Cardiac septum (tissue), 1 donor: Measurements from ENCODE around the gene PLEK. TPM values are rescaled to one million over a fixed set of nuclear protein-coding genes. Genes with fewer than 3 reads are reported as not detected.

Experiments used
- DNase-seq: peaks from one replicate; pipeline ENCODE4 v3.0.0-alpha.2; 2020; ENCODE audit warnings: low spot score
- intact Hi-C: fragments of 100-400 bp; cut with DNase I; formaldehyde crosslinking; loops from one replicate; pipeline ENCODE4 v1.14.0; 2022
- long read RNA-seq: library from polyadenylated mRNA; unstranded; transcript quantifications from one replicate; pipeline ENCODE4 v2.0.0, GENCODE V29; 2021
- total RNA-seq: library from RNA; stranded (reverse); fragmentation: NEBNext Ultra II Directional; extraction: Animal tissue kit (Norgen Biotek cat#: 25700); gene quantifications from one replicate; pipeline ENCODE4 v1.2.1, GENCODE V29; 2021
- donor health status: DM: no; HTN: no; CAD: no.

The PLEK gene, protein sequence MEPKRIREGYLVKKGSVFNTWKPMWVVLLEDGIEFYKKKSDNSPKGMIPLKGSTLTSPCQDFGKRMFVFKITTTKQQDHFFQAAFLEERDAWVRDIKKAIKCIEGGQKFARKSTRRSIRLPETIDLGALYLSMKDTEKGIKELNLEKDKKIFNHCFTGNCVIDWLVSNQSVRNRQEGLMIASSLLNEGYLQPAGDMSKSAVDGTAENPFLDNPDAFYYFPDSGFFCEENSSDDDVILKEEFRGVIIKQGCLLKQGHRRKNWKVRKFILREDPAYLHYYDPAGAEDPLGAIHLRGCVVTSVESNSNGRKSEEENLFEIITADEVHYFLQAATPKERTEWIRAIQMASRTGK
- total RNA-seq, result 3.7 TPM
- long read RNA-seq, transcript PLEK-201 (9 exons, 2,869 nt), result major isoform, 5 of 7 reads
- long read RNA-seq, partial matches to known transcripts, result 2 of 7 reads
- long read RNA-seq, other reads (novel, unspliced or antisense), result 0 of 7 reads

DNA sequence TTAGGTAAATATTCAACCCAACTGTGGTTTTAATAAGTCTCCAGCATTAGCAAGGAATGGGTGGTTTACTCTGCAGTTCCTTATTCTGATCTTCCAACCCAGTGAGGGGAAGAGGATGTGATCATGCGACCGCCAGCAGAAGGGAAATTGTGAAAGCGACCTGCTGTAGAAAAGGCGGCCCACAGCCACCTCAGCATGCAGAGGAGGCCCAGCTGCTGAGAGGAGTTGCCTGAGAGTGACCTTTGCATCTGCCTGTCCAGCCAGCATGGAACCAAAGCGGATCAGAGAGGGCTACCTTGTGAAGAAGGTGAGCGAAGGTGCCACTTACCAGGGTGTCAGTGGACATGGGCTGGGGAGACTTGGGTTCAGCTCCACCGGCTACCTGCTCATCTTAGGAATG, at the start of gene PLEK:
PLEK (plus strand) TSS at position 196 of the 400 bp plus-strand sequence; CDS start at position 266, 70 bp downstream.
- DNase-seq, result peak; percentile 93
- intact Hi-C loops, result no loop called here

DNA sequence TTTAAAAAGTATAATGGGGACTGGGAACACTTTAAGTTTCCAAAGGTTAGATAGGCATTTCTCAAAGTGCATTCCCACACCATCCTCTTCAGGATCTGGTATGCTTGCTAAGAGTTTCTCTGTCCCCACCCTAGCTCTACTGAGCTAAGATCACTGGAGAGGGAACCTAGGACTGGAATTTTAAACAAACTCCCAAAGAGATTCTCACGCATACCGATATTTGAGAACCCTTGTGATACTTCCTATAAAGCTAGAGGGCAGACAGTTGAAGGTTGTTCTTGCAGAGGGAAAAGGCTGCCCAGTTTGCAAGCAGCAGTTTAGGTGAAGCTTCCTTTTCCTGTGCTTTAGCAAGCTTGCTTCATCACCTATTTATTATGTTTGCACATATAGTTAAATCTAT, 49.0 kb upstream of the PLEK start:
- DNase-seq, result no peak
- intact Hi-C loops, result no loop called here

GRCh38 chr2:68317971-68318913, 46.8 kb upstream of the PLEK start:
- intact Hi-C loops, result loop anchor here (1.0 kb wide), 1 partner anchor 65 kb away; no protein-coding TSS in a partner anchor
- no peak for DNase-seq

- intact Hi-C loops, result loop anchor here (1.0 kb wide), 1 partner anchor 66 kb away; no protein-coding TSS in a partner anchor
- DNase-seq, result peak; percentile 78
Measured at GRCh38 chr2:68318914-68319397, 46.1 kb upstream of the PLEK start.

DNA sequence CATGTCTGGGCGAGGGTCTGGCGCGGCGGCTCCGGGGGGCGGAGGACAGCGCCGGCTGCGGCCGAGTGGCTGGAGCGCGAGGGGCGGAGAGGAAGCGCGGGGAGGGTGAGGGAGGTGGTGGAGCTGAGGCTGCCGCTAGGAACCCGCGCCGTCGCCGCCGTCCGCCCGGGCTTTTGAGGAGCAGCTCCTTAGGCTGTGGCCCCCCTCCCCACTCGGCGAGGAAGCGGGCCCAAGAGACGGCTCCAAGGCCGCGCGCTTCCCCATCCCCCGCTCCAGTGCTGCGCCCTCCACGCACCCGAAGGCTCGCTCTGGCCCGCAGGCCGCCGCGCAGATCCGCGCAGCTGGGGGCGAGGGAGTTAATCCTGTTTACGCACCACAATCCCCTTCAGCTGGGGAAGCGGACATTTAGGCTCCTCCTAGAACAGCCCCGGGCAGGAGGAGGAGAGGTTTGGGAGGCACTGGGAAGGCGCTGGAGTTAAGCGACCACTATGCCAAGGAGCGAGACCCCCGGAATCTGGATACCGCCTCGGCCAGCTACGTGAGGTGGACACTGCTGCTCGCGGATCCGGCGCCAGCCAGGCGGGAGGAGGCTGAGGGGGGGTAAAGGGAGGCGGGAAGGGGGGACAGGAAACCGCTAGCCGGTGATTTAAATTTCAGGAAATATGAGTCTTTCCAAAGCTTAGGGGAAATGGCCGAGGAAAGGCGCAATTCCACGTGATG, 45.5 kb upstream of the PLEK start, which contains the start of gene CNRIP1:
CNRIP1 (minus strand) TSS at position 552 of the 720 bp plus-strand sequence; CDS start at position 3, 549 bp downstream.
- peak; percentile 87 for DNase-seq
- intact Hi-C loops, result no loop called here

- intact Hi-C loops, result no loop called here
- no peak for DNase-seq
Measured at GRCh38 chr2:68320118-68320641, 44.9 kb upstream of the PLEK start.

DNA sequence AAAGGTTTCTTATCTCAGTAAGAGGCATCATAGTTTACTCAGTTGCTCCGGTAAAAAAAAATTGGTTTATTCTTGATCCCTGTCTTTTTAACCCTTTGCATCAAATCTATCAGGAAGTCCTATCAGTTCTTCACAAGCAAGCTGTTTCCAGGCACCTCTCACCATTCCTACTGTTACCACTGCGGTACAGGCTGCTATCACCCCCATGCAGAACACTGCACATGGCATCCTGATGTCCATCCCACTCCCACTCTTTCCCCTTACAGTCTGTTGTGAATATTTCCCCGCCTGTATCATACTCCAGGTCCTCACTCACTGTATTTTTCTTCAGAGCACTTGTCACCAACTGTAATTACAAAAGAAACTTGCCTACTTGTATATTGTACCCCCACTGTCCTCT, 40.0 kb upstream of the PLEK start:
- no peak for DNase-seq
- intact Hi-C loops, result no loop called here

- DNase-seq, result no peak
- intact Hi-C loops, result no loop called here
Measured at GRCh38 chr2:68328901-68329300, 36.2 kb upstream of the PLEK start.

DNA sequence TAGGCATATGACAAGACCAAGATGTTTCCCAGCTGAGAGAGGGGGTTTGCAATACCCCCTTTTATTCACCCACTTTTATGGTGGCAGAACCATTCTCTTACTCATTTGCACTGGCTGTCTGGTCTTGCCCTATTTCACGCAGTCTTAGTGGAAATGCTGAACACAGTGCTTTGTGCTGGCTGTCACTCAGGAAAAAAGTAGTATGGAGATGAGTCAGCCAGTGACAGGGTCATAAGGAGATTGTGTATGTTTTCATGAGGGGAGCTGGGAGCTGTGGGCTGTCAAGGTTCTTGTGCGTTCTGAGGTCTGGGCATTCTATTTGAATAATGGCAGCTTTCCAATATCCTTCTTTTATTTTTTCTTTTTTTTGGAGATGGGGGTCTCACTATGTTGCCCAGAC, 34.4 kb upstream of the PLEK start:
- intact Hi-C loops, result no loop called here
- DNase-seq, result no peak

GRCh38 chr2:68333009-68333408, 32.1 kb upstream of the PLEK start:
- intact Hi-C loops, result no loop called here
- no peak for DNase-seq

- intact Hi-C loops, result no loop called here
- no peak for DNase-seq
Measured at GRCh38 chr2:68333931-68334330, 31.2 kb upstream of the PLEK start.

DNA sequence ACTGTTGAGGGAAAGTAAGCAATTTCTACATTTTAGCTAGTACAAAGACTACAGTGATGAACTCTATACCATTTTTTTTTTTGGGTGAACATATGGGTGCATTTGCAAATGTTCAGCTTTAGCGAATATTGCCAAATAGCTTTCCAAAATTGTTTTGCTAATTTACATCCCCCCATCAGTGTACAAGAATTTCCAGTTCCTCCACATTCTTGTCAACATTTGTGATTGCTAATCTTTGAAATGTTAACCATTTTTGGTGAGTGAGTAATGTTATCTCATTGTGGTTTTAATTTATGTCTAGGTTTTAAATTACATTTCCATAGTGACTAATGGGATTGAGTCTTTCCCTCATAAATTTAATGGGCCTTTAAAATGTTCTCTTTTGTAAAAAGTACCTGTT, 28.9 kb upstream of the PLEK start:
- no peak for DNase-seq
- intact Hi-C loops, result no loop called here

DNA sequence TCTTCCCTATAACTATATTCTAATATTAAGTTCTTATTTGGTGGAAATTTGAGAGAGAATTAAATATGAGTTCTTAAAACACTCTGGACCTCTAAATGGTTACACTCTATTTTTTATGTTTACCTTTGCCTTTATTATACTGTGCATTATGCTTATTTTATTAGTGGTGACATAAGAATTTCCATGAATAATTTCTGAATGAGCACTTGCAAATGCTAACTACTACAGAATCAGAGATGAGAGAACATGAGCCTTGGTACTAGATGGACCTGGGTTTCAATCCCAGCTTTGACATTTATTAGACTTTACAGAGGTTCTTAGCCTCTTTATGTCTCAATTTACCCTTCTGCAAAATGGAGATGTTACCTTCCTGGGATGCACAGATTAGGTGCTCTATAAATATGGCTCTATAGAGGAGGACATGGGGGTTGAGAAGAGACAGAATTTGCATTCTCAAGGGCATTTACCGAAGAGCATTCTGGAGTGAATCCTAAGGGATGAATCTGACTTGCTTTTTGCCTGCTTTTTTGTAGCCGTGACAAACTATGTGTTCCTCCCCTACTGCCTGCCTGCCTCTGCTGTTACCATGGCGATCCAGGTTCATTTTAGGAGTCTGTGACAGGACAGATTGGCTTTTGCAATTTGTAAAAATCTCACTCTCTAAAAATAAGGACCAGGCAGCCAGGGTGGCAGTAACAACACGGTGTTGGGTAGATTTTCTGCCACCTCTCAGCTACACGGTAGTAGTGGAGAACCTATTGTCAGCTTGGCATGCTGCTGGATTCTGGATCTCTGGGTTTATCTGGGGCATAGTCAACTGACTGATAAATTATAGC, 24.6 kb upstream of the PLEK start:
- no peak for DNase-seq
- intact Hi-C loops, result no loop called here

- DNase-seq, result no peak
- intact Hi-C loops, result no loop called here
Measured at GRCh38 chr2:68341062-68341329, 24.1 kb upstream of the PLEK start.

GRCh38 chr2:68341583-68341982, 23.5 kb upstream of the PLEK start:
- intact Hi-C loops, result no loop called here
- DNase-seq, result no peak

- intact Hi-C loops, result no loop called here
- DNase-seq, result no peak
Measured at GRCh38 chr2:68342470-68342869, 22.6 kb upstream of the PLEK start.

- intact Hi-C loops, result no loop called here
- no peak for DNase-seq
Measured at GRCh38 chr2:68344031-68344430, 21.1 kb upstream of the PLEK start.

GRCh38 chr2:68345129-68345875, 19.8 kb upstream of the PLEK start:
- intact Hi-C loops, result no loop called here
- no peak for DNase-seq
